HG02610 (cell line): Measurements from ENCODE around the gene NFU1.
"Not testable (repeated sequence)": the region's sequence is repeated elsewhere in the genome, so short reads cannot be mapped to it uniquely, and the experiment has no call there.

ENCODE experiments used
- ATAC-seq: cut with Tn5 transposase; IDR thresholded peaks from one replicate; pipeline ENCODE4 v1.9.1; 2021; ENCODE audit warnings: mild to moderate bottlenecking, moderate library complexity; ENCODE audit not compliant: unreplicated experiment

Gene NFU1

GRCh38 chr2:69452687-69453086, 15.5 kb upstream of the NFU1 start:
- ATAC-seq: no peak

GRCh38 chr2:69450735-69451416, 13.6 kb upstream of the NFU1 start:
- no peak for ATAC-seq

GRCh38 chr2:69449906-69450305, 12.7 kb upstream of the NFU1 start:
- ATAC-seq: no peak

GRCh38 chr2:69443673-69444072, 6.4 kb upstream of the NFU1 start:
- ATAC-seq: not testable (repeated sequence)

GRCh38 chr2:69439499-69439898, 2.3 kb upstream of the NFU1 start:
- not testable (repeated sequence) for ATAC-seq

GRCh38 chr2:69438580-69438979, 1.3 kb upstream of the NFU1 start:
- no peak for ATAC-seq

- ATAC-seq: no peak
Observed at GRCh38 chr2:69437751-69438154, 518 bp upstream of the NFU1 start.

- ATAC-seq: no peak
Observed at GRCh38 chr2:69436596-69436937, 668 bp downstream of the NFU1 start.

- no peak for ATAC-seq
Observed at GRCh38 chr2:69434753-69435152, 2.5 kb downstream of the NFU1 start.

- ATAC-seq: no peak
Observed at GRCh38 chr2:69429491-69430183, 7.6 kb downstream of the NFU1 start.

- ATAC-seq: no peak
Observed at GRCh38 chr2:69428981-69429380, 8.3 kb downstream of the NFU1 start.

- no peak for ATAC-seq
Observed at GRCh38 chr2:69424419-69424818, 12.8 kb downstream of the NFU1 start.

GRCh38 chr2:69422198-69422597, 15.0 kb downstream of the NFU1 start:
- no peak for ATAC-seq

- not testable (repeated sequence) for ATAC-seq
Observed at GRCh38 chr2:69419111-69419510, 18.1 kb downstream of the NFU1 start.

- no peak for ATAC-seq
Observed at GRCh38 chr2:69416147-69416546, 21.1 kb downstream of the NFU1 start.

- ATAC-seq: no peak
Observed at GRCh38 chr2:69411120-69411519, 26.1 kb downstream of the NFU1 start.

GRCh38 chr2:69405306-69405705, 31.9 kb downstream of the NFU1 start:
- no peak for ATAC-seq

- no peak for ATAC-seq
Observed at GRCh38 chr2:69400121-69400520, 37.1 kb downstream of the NFU1 start.

- no peak for ATAC-seq
Observed at GRCh38 chr2:69397234-69397633, 40.0 kb downstream of the NFU1 start.

GRCh38 chr2:69395866-69396265, 41.4 kb downstream of the NFU1 start:
- ATAC-seq: no peak

- ATAC-seq: no peak
Observed at GRCh38 chr2:69393963-69394362, 43.3 kb downstream of the NFU1 start.

GRCh38 chr2:69390471-69390870, 46.8 kb downstream of the NFU1 start:
- no peak for ATAC-seq

- ATAC-seq: no peak
Observed at GRCh38 chr2:69390001-69390400, 47.2 kb downstream of the NFU1 start.
